Neural cell (in vitro differentiated cells): ENCODE data around the gene TRIM5.

ENCODE experiments used
- EZH2 ChIP-seq: fragments of 200-600, 300-800 bp; shearing (Covaris generic), sonication (generic); IDR thresholded peaks from 2 replicates; pipeline ENCODE4 v1.6.1; 2014; ENCODE audit warnings: antibody characterized with exemption, low read length, borderline replicate concordance, mild to moderate bottlenecking; ENCODE audit not compliant: insufficient read depth, poor library complexity, severe bottlenecking
- MXI1 ChIP-seq: fragments of 450-650 bp; conservative IDR thresholded peaks from 2 replicates; pipeline ENCODE4 v1.6.1; 2014; ENCODE audit warnings: antibody characterized with exemption, mild to moderate bottlenecking; ENCODE audit not compliant: poor library complexity, severe bottlenecking
- POLR2AphosphoS5 ChIP-seq: IDR thresholded peaks from 2 replicates; pipeline ENCODE4 v1.6.1; 2012
- RAD21 ChIP-seq: fragments of 450-650 bp; conservative IDR thresholded peaks from 2 replicates; pipeline ENCODE4 v1.6.1; 2014; ENCODE audit warnings: antibody characterized with exemption, mild to moderate bottlenecking, moderate library complexity
- SMC3 ChIP-seq: fragments of 450-650 bp; conservative IDR thresholded peaks from 2 replicates; pipeline ENCODE4 v1.6.1; 2014; ENCODE audit warnings: antibody characterized with exemption, mild to moderate bottlenecking, moderate library complexity; ENCODE audit not compliant: poor library complexity
- TAF1 ChIP-seq: IDR thresholded peaks from 2 replicates; pipeline ENCODE4 v1.6.1; 2012; ENCODE audit warnings: low read depth
- TF ChIP-seq, protein P1 (sequence below): fragments of 450-650 bp; IDR thresholded peaks from 2 replicates; pipeline ENCODE4 v1.5.1; 2014; ENCODE audit warnings: antibody characterized with exemption, mild to moderate bottlenecking, moderate library complexity; ENCODE audit not compliant: poor library complexity, severe bottlenecking

DNA sequence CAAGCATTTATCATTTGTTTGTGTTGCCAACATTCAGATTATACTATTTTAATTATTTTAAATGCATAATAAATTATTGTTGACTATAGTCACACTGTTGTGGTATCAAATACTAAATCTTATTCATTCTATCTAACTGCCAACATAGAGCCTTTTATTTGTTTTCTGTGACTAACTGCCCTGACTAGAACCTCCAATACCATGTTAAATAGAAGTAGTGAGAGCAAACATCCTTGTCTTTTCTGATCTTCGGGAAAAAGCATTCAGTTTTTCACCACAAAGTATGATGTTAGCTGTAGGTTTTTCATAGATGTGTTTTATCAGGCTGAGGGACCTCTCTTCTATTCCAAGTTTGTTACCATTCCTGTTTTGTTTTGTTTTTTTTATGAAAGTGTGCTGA lies 44.9 kb downstream of the TRIM5 start:
- no peak for TF ChIP-seq TAF1
- no peak for TF ChIP-seq MXI1
- TF ChIP-seq, protein P1, sequence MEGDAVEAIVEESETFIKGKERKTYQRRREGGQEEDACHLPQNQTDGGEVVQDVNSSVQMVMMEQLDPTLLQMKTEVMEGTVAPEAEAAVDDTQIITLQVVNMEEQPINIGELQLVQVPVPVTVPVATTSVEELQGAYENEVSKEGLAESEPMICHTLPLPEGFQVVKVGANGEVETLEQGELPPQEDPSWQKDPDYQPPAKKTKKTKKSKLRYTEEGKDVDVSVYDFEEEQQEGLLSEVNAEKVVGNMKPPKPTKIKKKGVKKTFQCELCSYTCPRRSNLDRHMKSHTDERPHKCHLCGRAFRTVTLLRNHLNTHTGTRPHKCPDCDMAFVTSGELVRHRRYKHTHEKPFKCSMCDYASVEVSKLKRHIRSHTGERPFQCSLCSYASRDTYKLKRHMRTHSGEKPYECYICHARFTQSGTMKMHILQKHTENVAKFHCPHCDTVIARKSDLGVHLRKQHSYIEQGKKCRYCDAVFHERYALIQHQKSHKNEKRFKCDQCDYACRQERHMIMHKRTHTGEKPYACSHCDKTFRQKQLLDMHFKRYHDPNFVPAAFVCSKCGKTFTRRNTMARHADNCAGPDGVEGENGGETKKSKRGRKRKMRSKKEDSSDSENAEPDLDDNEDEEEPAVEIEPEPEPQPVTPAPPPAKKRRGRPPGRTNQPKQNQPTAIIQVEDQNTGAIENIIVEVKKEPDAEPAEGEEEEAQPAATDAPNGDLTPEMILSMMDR = no peak
- no peak for TF ChIP-seq RAD21
- TF ChIP-seq POLR2AphosphoS5 = no peak
- TF ChIP-seq SMC3 = no peak
- TF ChIP-seq EZH2 = no peak
